H1 (cell line): ENCODE data around the gene RBMXL2. TPM values are rescaled to one million over a fixed set of nuclear protein-coding genes. Genes with fewer than 3 reads are reported as not detected.

Source experiments
- CHD1 ChIP-seq: IDR thresholded peaks from 2 replicates; pipeline ENCODE4 v1.6.1; 2012; ENCODE audit warnings: low read depth, low read length, improper control_type of control experiment
- EGR1 ChIP-seq: IDR thresholded peaks from 2 replicates; pipeline ENCODE4 v1.6.1; 2011; ENCODE audit warnings: low read depth, low read length, borderline replicate concordance
- EZH2 ChIP-seq: fragments of 200-600 bp; sonication (generic); IDR thresholded peaks from 2 replicates; pipeline ENCODE4 v1.7.1; 2012; ENCODE audit warnings: low read depth, mild to moderate bottlenecking, moderate library complexity, low read length, inconsistent platforms; ENCODE audit not compliant: severe bottlenecking
- RXRA ChIP-seq: IDR thresholded peaks from 2 replicates; pipeline ENCODE4 v1.6.1; 2011; ENCODE audit warnings: low read depth, mild to moderate bottlenecking, low read length, moderate library complexity; ENCODE audit not compliant: insufficient read depth
- SIN3A ChIP-seq, 2 experiments: IDR thresholded peaks in 1 of 2; conservative IDR thresholded peaks in 1 of 2; 2 replicates each; pipeline ENCODE4 v1.6.1; 2011 to 2012; ENCODE audit warnings: low read length in 2 of 2, improper control_type of control experiment in 1 of 2, low read depth in 1 of 2, mild to moderate bottlenecking in 1 of 2
- polyA plus RNA-seq, 7 experiments: library from polyadenylated mRNA; depleted of rRNA in 3 of 7; stranded (reverse) in 5 of 7; unstranded in 2 of 7; fragments of >200 nt in 5 of 7; fragments of 200-250 nt in 2 of 7; gene quantifications; 1 replicate in 5 of 7; 2 replicates in 1 of 7; 4 replicates in 1 of 7; pipeline versions ENCODE4 v1.2.1 to v1.2.3, GENCODE V29; 2011 to 2013; ENCODE audit warnings: missing spikeins in 2 of 7, mixed read lengths in 2 of 7
- total RNA-seq: library from RNA; stranded (reverse); fragmentation: NEBNext Ultra II Directional; extraction: Animal tissue kit (Norgen Biotek cat#: 25700); gene quantifications from 2 replicates; pipeline ENCODE4 v1.2.1, GENCODE V29; 2021
- TF ChIP-seq, protein P1 (sequence below): IDR thresholded peaks from 2 replicates; pipeline ENCODE4 v1.6.1; 2012; ENCODE audit warnings: inconsistent platforms

RBMXL2 gene
- total and polyA plus RNA-seq, 2 of the 8 experiments (the other 6 are each of a cell fraction or from before 2014, with no cell fraction given) = not detected

DNA sequence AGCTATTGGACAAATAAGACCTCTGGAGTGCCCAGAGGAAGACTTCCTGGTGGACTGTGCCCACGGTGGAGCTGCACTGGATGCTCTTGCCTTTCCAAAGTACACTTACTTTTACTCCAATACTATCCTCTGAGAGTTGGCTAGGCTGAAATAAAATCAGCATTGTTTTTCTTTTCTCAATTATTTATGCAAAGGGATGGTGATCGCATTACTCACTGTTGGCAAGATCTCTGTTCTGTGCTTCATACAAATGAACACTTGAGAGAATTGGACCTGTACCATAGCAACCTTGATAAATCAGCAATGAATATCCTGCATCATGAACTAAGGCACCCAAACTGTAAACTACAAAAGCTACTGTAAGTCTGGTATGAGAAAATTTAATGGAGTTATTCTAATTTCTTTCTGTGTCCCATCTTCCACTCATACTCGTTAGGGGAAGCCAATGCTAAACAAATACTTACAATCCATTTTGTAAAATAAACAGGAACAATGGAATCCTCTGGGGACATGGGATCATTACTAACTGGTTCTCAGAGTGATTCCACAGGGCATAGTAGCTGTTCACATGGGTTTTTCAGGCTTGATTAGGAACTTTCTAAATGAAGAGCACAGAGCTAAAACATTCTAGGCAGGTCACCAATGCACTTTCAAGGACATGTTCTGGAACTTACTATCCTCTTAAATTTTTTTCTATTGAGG lies 42.2 kb upstream of the RBMXL2 start (continued):
- TF ChIP-seq, protein P1, sequence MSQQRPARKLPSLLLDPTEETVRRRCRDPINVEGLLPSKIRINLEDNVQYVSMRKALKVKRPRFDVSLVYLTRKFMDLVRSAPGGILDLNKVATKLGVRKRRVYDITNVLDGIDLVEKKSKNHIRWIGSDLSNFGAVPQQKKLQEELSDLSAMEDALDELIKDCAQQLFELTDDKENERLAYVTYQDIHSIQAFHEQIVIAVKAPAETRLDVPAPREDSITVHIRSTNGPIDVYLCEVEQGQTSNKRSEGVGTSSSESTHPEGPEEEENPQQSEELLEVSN = no peak
- no peak for TF ChIP-seq RXRA
- TF ChIP-seq EZH2 = no peak
- no peak for TF ChIP-seq CHD1
- no peak for TF ChIP-seq SIN3A (conservative IDR thresholded peaks at IDR 0.05 in 1 of 2, IDR thresholded peaks at IDR 0.05 in 1 of 2; ENCODE audit: low read depth in 1 of 2, low read length in 2 of 2)
- no peak for TF ChIP-seq EGR1
